Type B pancreatic cell (in vitro differentiated cells): ENCODE results near the gene HDHD5. TPM values are rescaled to one million over a fixed set of nuclear protein-coding genes. Genes with fewer than 3 reads are reported as not detected.

ENCODE experiments used
- DNase-seq: peaks from one replicate; pipeline ENCODE4 v3.0.0; 2021; ENCODE audit warnings: mixed read lengths; ENCODE audit not compliant: unreplicated experiment; ENCODE audit errors: extremely low spot score
- H3K27ac Mint-ChIP-seq: 2 replicates; pipeline ENCODE4 v1.8.0; 2021; ENCODE audit warnings: mild to moderate bottlenecking, mixed read lengths
- H3K27me3 Mint-ChIP-seq: 2 replicates; pipeline ENCODE4 v1.8.0; 2021; ENCODE audit warnings: mixed read lengths
- H3K36me3 Mint-ChIP-seq: 2 replicates; pipeline ENCODE4 v1.8.0; 2021; ENCODE audit warnings: mixed read lengths
- H3K4me1 Mint-ChIP-seq: one replicate; pipeline ENCODE4 v1.8.0; 2021; ENCODE audit warnings: mixed read lengths; ENCODE audit not compliant: unreplicated experiment
- H3K4me3 Mint-ChIP-seq: 2 replicates; pipeline ENCODE4 v1.8.0; 2021; ENCODE audit warnings: mild to moderate bottlenecking, mixed read lengths
- H3K9me3 Mint-ChIP-seq: 2 replicates; pipeline ENCODE4 v1.8.0; 2021; ENCODE audit warnings: mixed read lengths
- CTCF ChIP-seq: fragments of 200-600 bp; sonication (generic); conservative IDR thresholded peaks from 2 replicates; pipeline ENCODE4 v1.5.0; 2021; ENCODE audit warnings: antibody characterized with exemption, mild to moderate bottlenecking
- total RNA-seq: library from RNA; stranded (reverse); gene quantifications from 2 replicates; pipeline ENCODE4 v1.2.1, GENCODE V29; 2021; ENCODE audit warnings: low replicate concordance

The HDHD5 gene
- total RNA-seq, 1 donor from 2014 or later: 40.1 TPM

- Mint-ChIP-seq H3K27ac (no peak overlapping the region), H3K36me3 (no peaks in the 10 kb centered on the region), H3K9me3 (no peaks in the 10 kb centered on the region)
Observed at GRCh38 chr22:17176715-17177114, 17.6 kb upstream of the HDHD5 start.

GRCh38 chr22:17172029-17172833, 13.2 kb upstream of the HDHD5 start:
- peaks cover 5% of the 10 kb centered on the region for H3K4me1 Mint-ChIP-seq
- H3K27ac Mint-ChIP-seq: peak overlapping the region; percentile 82
- no peaks in the 10 kb centered on the region for H3K36me3 Mint-ChIP-seq
- H3K4me3 Mint-ChIP-seq: peak overlapping the region; percentile 83
- H3K9me3 Mint-ChIP-seq: no peaks in the 10 kb centered on the region
- H3K27me3 Mint-ChIP-seq: no peaks in the 10 kb centered on the region
- no peak for DNase-seq
- TF ChIP-seq CTCF: no peak

More at GRCh38 chr22:17176715-17177114, 17.6 kb upstream of the HDHD5 start:
- DNase-seq: no peak
- no peaks in the 10 kb centered on the region for H3K27me3 Mint-ChIP-seq
- no peak overlapping the region for H3K4me3 Mint-ChIP-seq
- TF ChIP-seq CTCF: no peak
- H3K4me1 Mint-ChIP-seq: no peaks in the 10 kb centered on the region

- Mint-ChIP-seq H3K27me3 (no peaks in the 10 kb centered on the region), H3K4me3 (peak overlapping the region; percentile 92), H3K9me3 (no peaks in the 10 kb centered on the region), H3K4me1 (peaks cover 5% of the 10 kb centered on the region), H3K36me3 (no peaks in the 10 kb centered on the region), H3K27ac (peak overlapping the region; percentile 98)
- DNase-seq: peak; percentile 92
- peak; percentile 95 for TF ChIP-seq CTCF
Observed at GRCh38 chr22:17171153-17172028, 12.3 kb upstream of the HDHD5 start.

- no peaks in the 10 kb centered on the region for H3K27me3 Mint-ChIP-seq
- peaks cover 5% of the 10 kb centered on the region for H3K4me1 Mint-ChIP-seq
- H3K27ac Mint-ChIP-seq: no peak overlapping the region
- TF ChIP-seq CTCF: no peak
- no peak overlapping the region for H3K4me3 Mint-ChIP-seq
- no peak for DNase-seq
- H3K36me3 Mint-ChIP-seq: peaks cover 4% of the 10 kb centered on the region
- H3K9me3 Mint-ChIP-seq: no peaks in the 10 kb centered on the region
Observed at GRCh38 chr22:17167486-17167885, 8.4 kb upstream of the HDHD5 start.

- no peaks in the 10 kb centered on the region for H3K27me3 Mint-ChIP-seq
- H3K27ac Mint-ChIP-seq: no peak overlapping the region
- peaks cover 11% of the 10 kb centered on the region for H3K36me3 Mint-ChIP-seq
- TF ChIP-seq CTCF: peak; percentile 58
- H3K4me1 Mint-ChIP-seq: peaks cover 6% of the 10 kb centered on the region
- no peaks in the 10 kb centered on the region for H3K9me3 Mint-ChIP-seq
- no peak overlapping the region for H3K4me3 Mint-ChIP-seq
- no peak for DNase-seq
Observed at GRCh38 chr22:17164392-17165024, 5.4 kb upstream of the HDHD5 start.
